GM12878 (cell line): ENCODE results near the gene AADAC. TPM values are rescaled to one million over a fixed set of nuclear protein-coding genes. Genes with fewer than 3 reads are reported as not detected.

Source experiments
- ATAC-seq: fragments of 200-7000 bp; cut with Tn5 transposase; 3 replicates; pipeline ENCODE4 v1.9.1; 2020; ENCODE audit warnings: mild to moderate bottlenecking, moderate library complexity
- BruUV-seq: library from RNA; stranded (reverse); fragments of 400-500 nt; replicated peaks from 2 replicates; lab custom pipeline; 2021; lab: Mats Ljungman, UMichigan
- CTCF ChIA-PET: fragments of 300-600 bp; sonication (Branson Sonifier 250); formaldehyde crosslinking; extraction: SDS; loops from one replicate; lab custom pipeline; 2021; ENCODE audit warnings: inconsistent platforms; lab: Yijun Ruan, JAX
- POLR2A ChIA-PET: fragments of 350-600 bp; formaldehyde crosslinking; extraction: SDS; loops from one replicate; lab custom pipeline; 2021; ENCODE audit warnings: inconsistent platforms; lab: Charles Lee
- RAD21 ChIA-PET: fragments of 300-600 bp; sonication (Branson Sonifier 250); formaldehyde crosslinking; loops from one replicate; lab custom pipeline; 2023; ENCODE audit warnings: antibody characterized with exemption; ENCODE audit not compliant: unreplicated experiment; lab: Charles Lee
- SMC1A ChIA-PET: fragments of 300-600 bp; sonication (Branson Sonifier 250); formaldehyde crosslinking; loops from one replicate; lab custom pipeline; 2023; ENCODE audit not compliant: unreplicated experiment, uncharacterized antibody; lab: Charles Lee
- DNase-seq: peaks from one replicate; pipeline ENCODE4 v3.0.0-alpha.2; 2011; ENCODE audit warnings: low read depth, low spot score
- FAIRE-seq: peaks from 3 replicates; lab custom pipeline; 2011; peaks lifted over from hg19 to GRCh38; lab: Jason Lieb, UNC
- H2AFZ ChIP-seq: 2 replicates; pipeline ENCODE4 v1.6.0; 2011; ENCODE audit warnings: low read depth, low read length, control low read depth; ENCODE audit not compliant: control insufficient read depth
- H3K27ac ChIP-seq: 2 replicates; pipeline ENCODE4 v1.5.1; 2011; ENCODE audit warnings: control low read depth; ENCODE audit not compliant: control insufficient read depth, insufficient read depth
- H3K27me3 ChIP-seq, 2 experiments: replicated peaks in 1 of 2; 2 replicates each; pipeline versions ENCODE4 v1.6.0 to v1.6.1; 2011; ENCODE audit warnings: low read length in 1 of 2; ENCODE audit not compliant: control insufficient read depth in 2 of 2, insufficient read depth in 2 of 2
- H3K36me3 ChIP-seq, 2 experiments: 2 replicates each; pipeline ENCODE4 v1.5.1; 2011; ENCODE audit warnings: low read length in 1 of 2; ENCODE audit not compliant: control insufficient read depth in 2 of 2, insufficient read depth in 2 of 2
- H3K4me1 ChIP-seq: 2 replicates; pipeline ENCODE4 v1.6.1; 2011; ENCODE audit warnings: mild to moderate bottlenecking, low read length, moderate library complexity, mixed read lengths; ENCODE audit not compliant: control insufficient read depth, insufficient read depth
- H3K4me2 ChIP-seq: 2 replicates; pipeline ENCODE4 v1.6.0; 2011; ENCODE audit warnings: control low read depth; ENCODE audit not compliant: control insufficient read depth, insufficient read depth
- H3K4me3 ChIP-seq: fragments of 200-600 bp; sonication (generic); 2 replicates; pipeline ENCODE4 v1.5.1; 2016
- H3K79me2 ChIP-seq: 2 replicates; pipeline ENCODE4 v1.6.0; 2011; ENCODE audit warnings: low read length; ENCODE audit not compliant: control insufficient read depth, insufficient read depth
- H3K9ac ChIP-seq: 2 replicates; pipeline ENCODE4 v1.8.0; 2011; ENCODE audit warnings: low read length, control low read depth, mixed read lengths; ENCODE audit not compliant: control insufficient read depth, insufficient read depth
- H3K9me3 ChIP-seq: replicated peaks from 3 replicates; pipeline ENCODE4 v1.5.1; 2011; ENCODE audit warnings: mild to moderate bottlenecking, low read length; ENCODE audit not compliant: control insufficient read depth, insufficient read depth
- H4K20me1 ChIP-seq: 2 replicates; pipeline ENCODE4 v1.6.0; 2011; ENCODE audit not compliant: control insufficient read depth, insufficient read depth
- CHD1 ChIP-seq: IDR thresholded peaks from 2 replicates; pipeline ENCODE4 v1.6.1; 2012; ENCODE audit warnings: low read depth, low read length, improper control_type of control experiment
- EZH2 ChIP-seq: IDR thresholded peaks from 2 replicates; pipeline ENCODE4 v1.6.1; 2012; ENCODE audit warnings: low read depth, mild to moderate bottlenecking, control low read depth, inconsistent platforms, low read length, borderline replicate concordance; ENCODE audit not compliant: control insufficient read depth
- MEF2B ChIP-seq: fragments of 450-650 bp; IDR thresholded peaks from 2 replicates; pipeline ENCODE4 v1.6.1; 2018; ENCODE audit warnings: mild to moderate bottlenecking, moderate library complexity; ENCODE audit not compliant: partially characterized antibody, poor library complexity, severe bottlenecking
- NR2C1 ChIP-seq: fragments of 450-650 bp; IDR thresholded peaks from 2 replicates; pipeline ENCODE4 v1.6.1; 2017; ENCODE audit warnings: antibody characterized with exemption, mild to moderate bottlenecking, moderate library complexity
- NR2C2 ChIP-seq: IDR thresholded peaks from 2 replicates; pipeline ENCODE4 v1.6.1; 2011; ENCODE audit warnings: borderline replicate concordance, low read depth; ENCODE audit not compliant: control insufficient read depth, insufficient read length
- RAD21 ChIP-seq: IDR thresholded peaks from 2 replicates; pipeline ENCODE4 v1.6.1; 2011; ENCODE audit warnings: mild to moderate bottlenecking, low read depth, low read length, moderate library complexity; ENCODE audit not compliant: insufficient read depth
- SREBF2 ChIP-seq: IDR thresholded peaks from 2 replicates; pipeline ENCODE4 v1.6.1; 2012; ENCODE audit warnings: mild to moderate bottlenecking, low read length
- ZNF274 ChIP-seq: IDR thresholded peaks from one replicate; pipeline ENCODE4 v1.8.0; 2011; ENCODE audit not compliant: insufficient read length, insufficient read depth
- WGBS: methylation state at CpG from one replicate; pipeline ENCODE4 v1.1.6; 2016; ENCODE audit warnings: low lambda C conversion rate; ENCODE audit not compliant: insufficient replicate concordance, insufficient coverage; ENCODE audit errors: missing lambda C conversion rate; 5-methylcytosine and 5-hydroxymethylcytosine counted together
- in situ Hi-C: fragments of 300-500 bp; cut with MboI; formaldehyde crosslinking; loops from 9 replicates; pipeline ENCODE4 v1.14.3; 2018; ENCODE audit warnings: mixed read lengths
- intact Hi-C: fragments of 100-400 bp; cut with micrococcal nuclease; formaldehyde crosslinking; loops from one replicate; pipeline ENCODE4 v1.14.2; 2022; ENCODE audit not compliant: unreplicated experiment
- polyA plus RNA-seq, 11 experiments: library from polyadenylated mRNA; depleted of rRNA in 4 of 11; unstranded in 6 of 11; stranded (reverse) in 5 of 11; fragments of >200 nt; fragmentation: Nextera tagmentation in 4 of 11; fragmentation: Illumina TruSeq in 1 of 11; extraction: Ambion mirVana in 4 of 11; extraction: Trizol in 1 of 11; gene quantifications; 1 replicate in 1 of 11; 2 replicates in 10 of 11; pipeline versions ENCODE4 v1.2.1 to v1.2.3, GENCODE V29; 2011 to 2016; ENCODE audit warnings: inconsistent platforms in 2 of 11, missing spikeins in 2 of 11, low read depth in 1 of 11
- total RNA-seq, 4 experiments: library from RNA; depleted of rRNA in 3 of 4; stranded (reverse); fragments of >200 nt in 3 of 4; fragmentation: Illumina TruSeq in 1 of 4; extraction: Trizol in 1 of 4; gene quantifications; 2 replicates each; pipeline versions ENCODE4 v1.2.1 to v1.2.3, GENCODE V29; 2013 to 2021
- TF ChIP-seq, protein P1 (sequence below): fragments of 450-650 bp; IDR thresholded peaks from 2 replicates; pipeline ENCODE4 v1.6.1; 2017; ENCODE audit warnings: mild to moderate bottlenecking, moderate library complexity
- TF ChIP-seq, protein P2 (sequence below): IDR thresholded peaks from 2 replicates; pipeline ENCODE4 v1.6.1; 2012; ENCODE audit warnings: low read depth, low read length, improper control_type of control experiment
- TF ChIP-seq, protein P3 (sequence below): fragments of 450-650 bp; IDR thresholded peaks from 2 replicates; pipeline ENCODE4 v1.6.1; 2016; ENCODE audit warnings: mild to moderate bottlenecking, moderate library complexity, borderline replicate concordance
- TF ChIP-seq, protein P4 (sequence below), 3 experiments: IDR thresholded peaks in 2 of 3; conservative IDR thresholded peaks in 1 of 3; 2 replicates each; pipeline ENCODE4 v1.5.1; 2011; ENCODE audit warnings: low read depth in 3 of 3, low read length in 3 of 3, mild to moderate bottlenecking in 3 of 3, control low read depth in 2 of 3, moderate library complexity in 2 of 3, inconsistent platforms in 1 of 3, mixed read lengths in 1 of 3; ENCODE audit not compliant: control insufficient read depth in 2 of 3, insufficient read depth in 1 of 3; ENCODE audit errors: extremely low read depth in 1 of 3

Gene AADAC
- total and polyA plus RNA-seq, 10 of the 15 experiments (the other 5 are each of a cell fraction or from before 2014, with no cell fraction given) = 0.13 TPM; not detected in 9

- H3K4me1 ChIP-seq = no peaks in the 10 kb centered on the region
- intact Hi-C loops = no loop called here
- H3K4me3 ChIP-seq = no peak overlapping the region
- no peak for FAIRE-seq
- no peak overlapping the region for H3K27ac ChIP-seq
- no peak overlapping the region for H3K4me2 ChIP-seq
- ChIA-PET SMC1A (interaction anchor here (0.9 to 1.4 kb wide), 4 partner anchors 9 to 493 kb away, joined by 3 to 5 read pairs (median 3); no protein-coding TSS in a partner anchor), POLR2A (no interaction called here), RAD21 (interaction anchor here (0.9 kb wide), 1 partner anchor 406 kb away, joined by 4 read pairs; no protein-coding TSS in a partner anchor), CTCF (interaction anchor here (0.6 to 2.2 kb wide), 4 partner anchors 9 to 266 kb away, joined by 3 to 9 read pairs (median 3); no protein-coding TSS in a partner anchor)
- no peaks in the 10 kb centered on the region for H3K79me2 ChIP-seq
- H3K27me3 ChIP-seq = peaks cover 0 to 2% of the 10 kb centered on the region in 2 experiments; a peak in 1 of 4 replicates
- no peaks in the 10 kb centered on the region for H3K36me3 ChIP-seq
- no peak overlapping the region for H2AFZ ChIP-seq
- no peak overlapping the region for H3K9ac ChIP-seq
- WGBS = 20% methylated on average over 3 of the region's 3 CpGs
- no peaks in the 10 kb centered on the region; the same call in 2 of the 3 replicates for H3K9me3 ChIP-seq
- in situ Hi-C loops = no loop called here
- no peak for ATAC-seq
- BruUV-seq = no TSS peak
- DNase-seq = no peak
- no peaks in the 10 kb centered on the region for H4K20me1 ChIP-seq
- no peak for TF ChIP-seq EZH2
- no peak for TF ChIP-seq NR2C1
- no peak for TF ChIP-seq SREBF2
- TF ChIP-seq NR2C2 = no peak
- TF ChIP-seq, protein P1, sequence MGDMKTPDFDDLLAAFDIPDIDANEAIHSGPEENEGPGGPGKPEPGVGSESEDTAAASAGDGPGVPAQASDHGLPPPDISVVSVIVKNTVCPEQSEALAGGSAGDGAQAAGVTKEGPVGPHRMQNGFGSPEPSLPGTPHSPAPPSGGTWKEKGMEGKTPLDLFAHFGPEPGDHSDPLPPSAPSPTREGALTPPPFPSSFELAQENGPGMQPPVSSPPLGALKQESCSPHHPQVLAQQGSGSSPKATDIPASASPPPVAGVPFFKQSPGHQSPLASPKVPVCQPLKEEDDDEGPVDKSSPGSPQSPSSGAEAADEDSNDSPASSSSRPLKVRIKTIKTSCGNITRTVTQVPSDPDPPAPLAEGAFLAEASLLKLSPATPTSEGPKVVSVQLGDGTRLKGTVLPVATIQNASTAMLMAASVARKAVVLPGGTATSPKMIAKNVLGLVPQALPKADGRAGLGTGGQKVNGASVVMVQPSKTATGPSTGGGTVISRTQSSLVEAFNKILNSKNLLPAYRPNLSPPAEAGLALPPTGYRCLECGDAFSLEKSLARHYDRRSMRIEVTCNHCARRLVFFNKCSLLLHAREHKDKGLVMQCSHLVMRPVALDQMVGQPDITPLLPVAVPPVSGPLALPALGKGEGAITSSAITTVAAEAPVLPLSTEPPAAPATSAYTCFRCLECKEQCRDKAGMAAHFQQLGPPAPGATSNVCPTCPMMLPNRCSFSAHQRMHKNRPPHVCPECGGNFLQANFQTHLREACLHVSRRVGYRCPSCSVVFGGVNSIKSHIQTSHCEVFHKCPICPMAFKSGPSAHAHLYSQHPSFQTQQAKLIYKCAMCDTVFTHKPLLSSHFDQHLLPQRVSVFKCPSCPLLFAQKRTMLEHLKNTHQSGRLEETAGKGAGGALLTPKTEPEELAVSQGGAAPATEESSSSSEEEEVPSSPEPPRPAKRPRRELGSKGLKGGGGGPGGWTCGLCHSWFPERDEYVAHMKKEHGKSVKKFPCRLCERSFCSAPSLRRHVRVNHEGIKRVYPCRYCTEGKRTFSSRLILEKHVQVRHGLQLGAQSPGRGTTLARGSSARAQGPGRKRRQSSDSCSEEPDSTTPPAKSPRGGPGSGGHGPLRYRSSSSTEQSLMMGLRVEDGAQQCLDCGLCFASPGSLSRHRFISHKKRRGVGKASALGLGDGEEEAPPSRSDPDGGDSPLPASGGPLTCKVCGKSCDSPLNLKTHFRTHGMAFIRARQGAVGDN = no peak
- TF ChIP-seq RAD21 = no peak
- TF ChIP-seq, protein P2, sequence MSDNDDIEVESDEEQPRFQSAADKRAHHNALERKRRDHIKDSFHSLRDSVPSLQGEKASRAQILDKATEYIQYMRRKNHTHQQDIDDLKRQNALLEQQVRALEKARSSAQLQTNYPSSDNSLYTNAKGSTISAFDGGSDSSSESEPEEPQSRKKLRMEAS = no peak
- TF ChIP-seq, protein P3, sequence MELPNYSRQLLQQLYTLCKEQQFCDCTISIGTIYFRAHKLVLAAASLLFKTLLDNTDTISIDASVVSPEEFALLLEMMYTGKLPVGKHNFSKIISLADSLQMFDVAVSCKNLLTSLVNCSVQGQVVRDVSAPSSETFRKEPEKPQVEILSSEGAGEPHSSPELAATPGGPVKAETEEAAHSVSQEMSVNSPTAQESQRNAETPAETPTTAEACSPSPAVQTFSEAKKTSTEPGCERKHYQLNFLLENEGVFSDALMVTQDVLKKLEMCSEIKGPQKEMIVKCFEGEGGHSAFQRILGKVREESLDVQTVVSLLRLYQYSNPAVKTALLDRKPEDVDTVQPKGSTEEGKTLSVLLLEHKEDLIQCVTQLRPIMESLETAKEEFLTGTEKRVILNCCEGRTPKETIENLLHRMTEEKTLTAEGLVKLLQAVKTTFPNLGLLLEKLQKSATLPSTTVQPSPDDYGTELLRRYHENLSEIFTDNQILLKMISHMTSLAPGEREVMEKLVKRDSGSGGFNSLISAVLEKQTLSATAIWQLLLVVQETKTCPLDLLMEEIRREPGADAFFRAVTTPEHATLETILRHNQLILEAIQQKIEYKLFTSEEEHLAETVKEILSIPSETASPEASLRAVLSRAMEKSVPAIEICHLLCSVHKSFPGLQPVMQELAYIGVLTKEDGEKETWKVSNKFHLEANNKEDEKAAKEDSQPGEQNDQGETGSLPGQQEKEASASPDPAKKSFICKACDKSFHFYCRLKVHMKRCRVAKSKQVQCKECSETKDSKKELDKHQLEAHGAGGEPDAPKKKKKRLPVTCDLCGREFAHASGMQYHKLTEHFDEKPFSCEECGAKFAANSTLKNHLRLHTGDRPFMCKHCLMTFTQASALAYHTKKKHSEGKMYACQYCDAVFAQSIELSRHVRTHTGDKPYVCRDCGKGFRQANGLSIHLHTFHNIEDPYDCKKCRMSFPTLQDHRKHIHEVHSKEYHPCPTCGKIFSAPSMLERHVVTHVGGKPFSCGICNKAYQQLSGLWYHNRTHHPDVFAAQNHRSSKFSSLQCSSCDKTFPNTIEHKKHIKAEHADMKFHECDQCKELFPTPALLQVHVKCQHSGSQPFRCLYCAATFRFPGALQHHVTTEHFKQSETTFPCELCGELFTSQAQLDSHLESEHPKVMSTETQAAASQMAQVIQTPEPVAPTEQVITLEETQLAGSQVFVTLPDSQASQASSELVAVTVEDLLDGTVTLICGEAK = no peak
- TF ChIP-seq, protein P4, sequence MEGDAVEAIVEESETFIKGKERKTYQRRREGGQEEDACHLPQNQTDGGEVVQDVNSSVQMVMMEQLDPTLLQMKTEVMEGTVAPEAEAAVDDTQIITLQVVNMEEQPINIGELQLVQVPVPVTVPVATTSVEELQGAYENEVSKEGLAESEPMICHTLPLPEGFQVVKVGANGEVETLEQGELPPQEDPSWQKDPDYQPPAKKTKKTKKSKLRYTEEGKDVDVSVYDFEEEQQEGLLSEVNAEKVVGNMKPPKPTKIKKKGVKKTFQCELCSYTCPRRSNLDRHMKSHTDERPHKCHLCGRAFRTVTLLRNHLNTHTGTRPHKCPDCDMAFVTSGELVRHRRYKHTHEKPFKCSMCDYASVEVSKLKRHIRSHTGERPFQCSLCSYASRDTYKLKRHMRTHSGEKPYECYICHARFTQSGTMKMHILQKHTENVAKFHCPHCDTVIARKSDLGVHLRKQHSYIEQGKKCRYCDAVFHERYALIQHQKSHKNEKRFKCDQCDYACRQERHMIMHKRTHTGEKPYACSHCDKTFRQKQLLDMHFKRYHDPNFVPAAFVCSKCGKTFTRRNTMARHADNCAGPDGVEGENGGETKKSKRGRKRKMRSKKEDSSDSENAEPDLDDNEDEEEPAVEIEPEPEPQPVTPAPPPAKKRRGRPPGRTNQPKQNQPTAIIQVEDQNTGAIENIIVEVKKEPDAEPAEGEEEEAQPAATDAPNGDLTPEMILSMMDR (IDR thresholded peaks at IDR 0.05 in 2 of 3, conservative IDR thresholded peaks at IDR 0.05 in 1 of 3; ENCODE audit: control insufficient read depth in 2 of 3, extremely low read depth in 1 of 3, insufficient read depth in 1 of 3, low read depth in 3 of 3, low read length in 3 of 3) = no peak
- TF ChIP-seq CHD1 = no peak
- TF ChIP-seq ZNF274 = no peak
- TF ChIP-seq MEF2B = no peak
Measured at GRCh38 chr3:151845306-151845905, 31.5 kb downstream of the AADAC start.
